K562 (cell line): ENCODE results near the gene KMT2D. TPM values are rescaled to one million over a fixed set of nuclear protein-coding genes. Genes with fewer than 3 reads are reported as not detected.

ENCODE experiments used
- COPS2 ChIP-seq: fragments of 450-650 bp; conservative IDR thresholded peaks from 2 replicates; pipeline ENCODE4 v1.6.1; 2016; ENCODE audit warnings: mild to moderate bottlenecking, moderate library complexity
- ERF ChIP-seq: fragments of 450-650 bp; formaldehyde crosslinking; IDR thresholded peaks from 2 replicates; pipeline ENCODE4 v1.4.0; 2020; ENCODE audit warnings: mild to moderate bottlenecking, mixed read lengths
- GABPB2 ChIP-seq: fragments of 250-450 bp; sonication (Bioruptor Pico); conservative IDR thresholded peaks from 2 replicates; pipeline ENCODE4 v1.5.1; 2021; ENCODE audit warnings: mild to moderate bottlenecking
- ILK ChIP-seq: fragments of 450-650 bp; IDR thresholded peaks from 2 replicates; pipeline ENCODE4 v1.6.1; 2016; ENCODE audit warnings: missing genetic modification characterization, low read depth, mild to moderate bottlenecking, missing compliant biosample characterization, moderate library complexity, borderline replicate concordance
- MED1 ChIP-seq: sonication (generic); formaldehyde crosslinking; IDR thresholded peaks from 2 replicates; pipeline ENCODE4 v1.8.1; 2023; ENCODE audit warnings: missing genetic modification reagents, borderline replicate concordance
- MIER1 ChIP-seq: fragments of 450-650 bp; IDR thresholded peaks from 2 replicates; pipeline ENCODE4 v1.6.1; 2016; ENCODE audit warnings: antibody characterized with exemption, mild to moderate bottlenecking, low read depth
- MTA3 ChIP-seq: fragments of 450-650 bp; formaldehyde crosslinking; IDR thresholded peaks from 2 replicates; pipeline ENCODE4 v1.6.1; 2017; ENCODE audit warnings: mild to moderate bottlenecking, borderline replicate concordance
- PHB2 ChIP-seq: fragments of 450-650 bp; IDR thresholded peaks from 2 replicates; pipeline ENCODE4 v1.6.1; 2017; ENCODE audit warnings: low read depth
- YBX1 ChIP-seq: fragments of 450-650 bp; IDR thresholded peaks from 2 replicates; pipeline ENCODE4 v1.7.1; 2016; ENCODE audit warnings: mild to moderate bottlenecking
- ZC3H11A ChIP-seq: IDR thresholded peaks from 2 replicates; pipeline ENCODE4 v1.6.1; 2012; ENCODE audit warnings: low read depth, low read length, improper control_type of control experiment
- ZHX1 ChIP-seq: fragments of 150-350 bp; conservative IDR thresholded peaks from 2 replicates; pipeline ENCODE4 v1.6.1; 2014; ENCODE audit warnings: low read length
- ZNF384 ChIP-seq: IDR thresholded peaks from 2 replicates; pipeline ENCODE4 v1.6.1; 2012; ENCODE audit warnings: low read depth, low read length, improper control_type of control experiment
- ZNF507 ChIP-seq: conservative IDR thresholded peaks from 2 replicates; pipeline ENCODE4 v1.6.1; 2017; ENCODE audit warnings: missing genetic modification characterization, missing compliant biosample characterization
- ZNF696 ChIP-seq: fragments of 250-450 bp; sonication (Bioruptor Pico); conservative IDR thresholded peaks from 2 replicates; pipeline ENCODE4 v1.4.0; 2020; ENCODE audit warnings: mild to moderate bottlenecking, moderate library complexity
- polyA plus RNA-seq, 8 experiments: library from polyadenylated mRNA; depleted of rRNA in 4 of 8; stranded (reverse) in 5 of 8; unstranded in 3 of 8; fragments of >200 nt; fragmentation: Nextera tagmentation in 2 of 8; fragmentation: Illumina TruSeq in 1 of 8; extraction: Ambion mirVana in 2 of 8; extraction: Trizol in 1 of 8; gene quantifications; 2 replicates each; pipeline versions ENCODE4 v1.2.1 to v1.2.3, GENCODE V29; 2011 to 2014; ENCODE audit warnings: inconsistent platforms in 1 of 8, missing spikeins in 1 of 8
- total RNA-seq, 7 experiments: library from RNA; depleted of rRNA in 6 of 7; stranded (reverse); fragments of >200 nt in 6 of 7; fragmentation: Illumina TruSeq in 2 of 7; extraction: Trizol in 2 of 7; gene quantifications; 2 replicates each; pipeline versions ENCODE4 v1.2.1 to v1.2.3, GENCODE V29; 2011 to 2021; ENCODE audit warnings: low replicate concordance in 1 of 7
- TF ChIP-seq, protein P1 (sequence below), 2 experiments: fragments of 150-350 bp in 1 of 2; IDR thresholded peaks; 2 replicates each; pipeline ENCODE4 v1.6.1; 2012 to 2016; ENCODE audit warnings: low read depth in 2 of 2, low read length in 2 of 2, mild to moderate bottlenecking in 1 of 2, moderate library complexity in 1 of 2
- TF ChIP-seq, protein P2 (sequence below): fragments of 200-800 bp; sonication (Bioruptor generic); IDR thresholded peaks from 2 replicates; pipeline ENCODE4 v1.6.1; 2017; ENCODE audit warnings: missing genetic modification characterization, missing compliant biosample characterization
- TF ChIP-seq, protein P3 (sequence below): fragments of 450-650 bp; conservative IDR thresholded peaks from 2 replicates; pipeline ENCODE4 v1.6.1; 2016; ENCODE audit warnings: missing genetic modification characterization, low read depth, mild to moderate bottlenecking, control low read depth, missing compliant biosample characterization

Gene KMT2D
- total and polyA plus RNA-seq, 9 of the 15 experiments (the other 6 are each of a cell fraction or from before 2014, with no cell fraction given), result 0.22 to 93.7 (median 13.7) TPM

GRCh38 chr12:49059299-49060171 lies 1.1 kb downstream of the KMT2D start (continued):
- TF ChIP-seq, protein P1, sequence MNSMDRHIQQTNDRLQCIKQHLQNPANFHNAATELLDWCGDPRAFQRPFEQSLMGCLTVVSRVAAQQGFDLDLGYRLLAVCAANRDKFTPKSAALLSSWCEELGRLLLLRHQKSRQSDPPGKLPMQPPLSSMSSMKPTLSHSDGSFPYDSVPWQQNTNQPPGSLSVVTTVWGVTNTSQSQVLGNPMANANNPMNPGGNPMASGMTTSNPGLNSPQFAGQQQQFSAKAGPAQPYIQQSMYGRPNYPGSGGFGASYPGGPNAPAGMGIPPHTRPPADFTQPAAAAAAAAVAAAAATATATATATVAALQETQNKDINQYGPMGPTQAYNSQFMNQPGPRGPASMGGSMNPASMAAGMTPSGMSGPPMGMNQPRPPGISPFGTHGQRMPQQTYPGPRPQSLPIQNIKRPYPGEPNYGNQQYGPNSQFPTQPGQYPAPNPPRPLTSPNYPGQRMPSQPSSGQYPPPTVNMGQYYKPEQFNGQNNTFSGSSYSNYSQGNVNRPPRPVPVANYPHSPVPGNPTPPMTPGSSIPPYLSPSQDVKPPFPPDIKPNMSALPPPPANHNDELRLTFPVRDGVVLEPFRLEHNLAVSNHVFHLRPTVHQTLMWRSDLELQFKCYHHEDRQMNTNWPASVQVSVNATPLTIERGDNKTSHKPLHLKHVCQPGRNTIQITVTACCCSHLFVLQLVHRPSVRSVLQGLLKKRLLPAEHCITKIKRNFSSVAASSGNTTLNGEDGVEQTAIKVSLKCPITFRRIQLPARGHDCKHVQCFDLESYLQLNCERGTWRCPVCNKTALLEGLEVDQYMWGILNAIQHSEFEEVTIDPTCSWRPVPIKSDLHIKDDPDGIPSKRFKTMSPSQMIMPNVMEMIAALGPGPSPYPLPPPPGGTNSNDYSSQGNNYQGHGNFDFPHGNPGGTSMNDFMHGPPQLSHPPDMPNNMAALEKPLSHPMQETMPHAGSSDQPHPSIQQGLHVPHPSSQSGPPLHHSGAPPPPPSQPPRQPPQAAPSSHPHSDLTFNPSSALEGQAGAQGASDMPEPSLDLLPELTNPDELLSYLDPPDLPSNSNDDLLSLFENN (IDR thresholded peaks at IDR 0.05; ENCODE audit: low read depth in 2 of 2, low read length in 2 of 2), result no peak
- no peak for TF ChIP-seq PHB2
- no peak for TF ChIP-seq YBX1
- no peak for TF ChIP-seq ZHX1
- TF ChIP-seq MIER1, result no peak
- no peak for TF ChIP-seq COPS2
- no peak for TF ChIP-seq ZNF696
- TF ChIP-seq ZNF507, result no peak
- TF ChIP-seq ZC3H11A, result no peak
- TF ChIP-seq ILK (tag), result no peak
- no peak for TF ChIP-seq GABPB2 (CRISPR knock-in tag)
- TF ChIP-seq MED1 (CRISPR knock-in tag), result no peak
- TF ChIP-seq, protein P2, sequence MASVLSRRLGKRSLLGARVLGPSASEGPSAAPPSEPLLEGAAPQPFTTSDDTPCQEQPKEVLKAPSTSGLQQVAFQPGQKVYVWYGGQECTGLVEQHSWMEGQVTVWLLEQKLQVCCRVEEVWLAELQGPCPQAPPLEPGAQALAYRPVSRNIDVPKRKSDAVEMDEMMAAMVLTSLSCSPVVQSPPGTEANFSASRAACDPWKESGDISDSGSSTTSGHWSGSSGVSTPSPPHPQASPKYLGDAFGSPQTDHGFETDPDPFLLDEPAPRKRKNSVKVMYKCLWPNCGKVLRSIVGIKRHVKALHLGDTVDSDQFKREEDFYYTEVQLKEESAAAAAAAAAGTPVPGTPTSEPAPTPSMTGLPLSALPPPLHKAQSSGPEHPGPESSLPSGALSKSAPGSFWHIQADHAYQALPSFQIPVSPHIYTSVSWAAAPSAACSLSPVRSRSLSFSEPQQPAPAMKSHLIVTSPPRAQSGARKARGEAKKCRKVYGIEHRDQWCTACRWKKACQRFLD (CRISPR knock-in tag), result no peak
- no peak for TF ChIP-seq ZNF384
- TF ChIP-seq, protein P3, sequence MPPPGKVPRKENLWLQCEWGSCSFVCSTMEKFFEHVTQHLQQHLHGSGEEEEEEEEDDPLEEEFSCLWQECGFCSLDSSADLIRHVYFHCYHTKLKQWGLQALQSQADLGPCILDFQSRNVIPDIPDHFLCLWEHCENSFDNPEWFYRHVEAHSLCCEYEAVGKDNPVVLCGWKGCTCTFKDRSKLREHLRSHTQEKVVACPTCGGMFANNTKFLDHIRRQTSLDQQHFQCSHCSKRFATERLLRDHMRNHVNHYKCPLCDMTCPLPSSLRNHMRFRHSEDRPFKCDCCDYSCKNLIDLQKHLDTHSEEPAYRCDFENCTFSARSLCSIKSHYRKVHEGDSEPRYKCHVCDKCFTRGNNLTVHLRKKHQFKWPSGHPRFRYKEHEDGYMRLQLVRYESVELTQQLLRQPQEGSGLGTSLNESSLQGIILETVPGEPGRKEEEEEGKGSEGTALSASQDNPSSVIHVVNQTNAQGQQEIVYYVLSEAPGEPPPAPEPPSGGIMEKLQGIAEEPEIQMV (tag), result no peak
- no peak for TF ChIP-seq ERF (CRISPR knock-in tag)
- TF ChIP-seq MTA3, result no peak
